Gastrocnemius medialis (tissue), 4 donors: ENCODE data around the gene PROCA1.

Experiments
- POLR2A ChIP-seq, 2 donors: fragments of 450-650 bp; IDR thresholded peaks; one replicate each; pipeline ENCODE4 v1.6.1; 2017; ENCODE audit warnings: antibody characterized with exemption in 2 of 2, mild to moderate bottlenecking in 2 of 2, moderate library complexity in 2 of 2
- TF ChIP-seq, protein P1 (sequence below), 5 experiments: fragments of 450-650 bp in 3 of 5; fragments of 200-600 bp in 2 of 5; sonication (generic) in 2 of 5; IDR thresholded peaks in 4 of 5; conservative IDR thresholded peaks in 1 of 5; 1 replicate in 4 of 5; 2 replicates in 1 of 5; pipeline ENCODE4 v1.5.1; 2016 to 2019; ENCODE audit warnings: antibody characterized with exemption in 5 of 5, mild to moderate bottlenecking in 3 of 5, moderate library complexity in 3 of 5

- TF ChIP-seq, protein P1, sequence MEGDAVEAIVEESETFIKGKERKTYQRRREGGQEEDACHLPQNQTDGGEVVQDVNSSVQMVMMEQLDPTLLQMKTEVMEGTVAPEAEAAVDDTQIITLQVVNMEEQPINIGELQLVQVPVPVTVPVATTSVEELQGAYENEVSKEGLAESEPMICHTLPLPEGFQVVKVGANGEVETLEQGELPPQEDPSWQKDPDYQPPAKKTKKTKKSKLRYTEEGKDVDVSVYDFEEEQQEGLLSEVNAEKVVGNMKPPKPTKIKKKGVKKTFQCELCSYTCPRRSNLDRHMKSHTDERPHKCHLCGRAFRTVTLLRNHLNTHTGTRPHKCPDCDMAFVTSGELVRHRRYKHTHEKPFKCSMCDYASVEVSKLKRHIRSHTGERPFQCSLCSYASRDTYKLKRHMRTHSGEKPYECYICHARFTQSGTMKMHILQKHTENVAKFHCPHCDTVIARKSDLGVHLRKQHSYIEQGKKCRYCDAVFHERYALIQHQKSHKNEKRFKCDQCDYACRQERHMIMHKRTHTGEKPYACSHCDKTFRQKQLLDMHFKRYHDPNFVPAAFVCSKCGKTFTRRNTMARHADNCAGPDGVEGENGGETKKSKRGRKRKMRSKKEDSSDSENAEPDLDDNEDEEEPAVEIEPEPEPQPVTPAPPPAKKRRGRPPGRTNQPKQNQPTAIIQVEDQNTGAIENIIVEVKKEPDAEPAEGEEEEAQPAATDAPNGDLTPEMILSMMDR (IDR thresholded peaks at IDR 0.05 in 4 of 5, conservative IDR thresholded peaks at IDR 0.05 in 1 of 5), result no peak
- peak; percentile 43 to 55 for TF ChIP-seq POLR2A (IDR thresholded peaks at IDR 0.05)
Observed at GRCh38 chr17:28710861-28711722, 596 bp downstream of the PROCA1 start.
